LNCaP clone FGC (cell line): ENCODE data around the gene CLEC4C.
"Not testable (repeated sequence)": the region's sequence is repeated elsewhere in the genome, so short reads cannot be mapped to it uniquely, and the experiment has no call there.

Experiments used
- DNase-seq: peaks from one replicate; pipeline ENCODE4 v3.0.0-alpha.2; 2011; ENCODE audit warnings: low read depth
- H3K4me3 ChIP-seq: 2 replicates; pipeline ENCODE4 v1.5.1; 2011; ENCODE audit warnings: mild to moderate bottlenecking, low read depth, low read length, control low read depth
- TF ChIP-seq, protein P1 (sequence below): IDR thresholded peaks from 2 replicates; pipeline ENCODE4 v1.5.1; 2012; ENCODE audit warnings: mild to moderate bottlenecking; ENCODE audit not compliant: control insufficient read depth, insufficient read depth; ENCODE audit errors: extremely low read depth

The CLEC4C gene, protein sequence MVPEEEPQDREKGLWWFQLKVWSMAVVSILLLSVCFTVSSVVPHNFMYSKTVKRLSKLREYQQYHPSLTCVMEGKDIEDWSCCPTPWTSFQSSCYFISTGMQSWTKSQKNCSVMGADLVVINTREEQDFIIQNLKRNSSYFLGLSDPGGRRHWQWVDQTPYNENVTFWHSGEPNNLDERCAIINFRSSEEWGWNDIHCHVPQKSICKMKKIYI

DNA sequence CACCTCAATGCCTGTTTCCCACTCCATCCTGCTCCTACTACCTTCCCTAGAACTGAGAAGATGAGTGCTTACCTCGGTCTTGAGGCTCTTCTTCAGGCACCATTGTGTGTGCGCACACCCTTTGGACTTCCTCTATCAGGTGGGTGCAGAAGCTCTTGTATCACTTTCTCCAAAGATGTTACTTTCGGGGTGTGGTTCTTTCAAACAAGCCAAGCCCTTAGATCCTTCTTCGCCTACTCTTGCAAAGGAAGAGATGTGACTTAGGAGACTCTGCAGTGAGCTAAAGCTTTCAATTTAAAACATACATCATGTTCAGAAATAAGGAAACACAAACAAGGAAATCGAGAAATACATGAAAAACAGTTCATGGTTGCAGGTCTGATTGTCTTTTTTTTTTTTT lies at the start of gene CLEC4C:
CLEC4C (minus strand) TSS at position 130 of the 400 bp plus-strand sequence; CDS start at position 103, 27 bp downstream.
- H3K4me3 ChIP-seq, result no peak within 1 kb of the TSS
- DNase-seq, result no peak
- TF ChIP-seq, protein P1, sequence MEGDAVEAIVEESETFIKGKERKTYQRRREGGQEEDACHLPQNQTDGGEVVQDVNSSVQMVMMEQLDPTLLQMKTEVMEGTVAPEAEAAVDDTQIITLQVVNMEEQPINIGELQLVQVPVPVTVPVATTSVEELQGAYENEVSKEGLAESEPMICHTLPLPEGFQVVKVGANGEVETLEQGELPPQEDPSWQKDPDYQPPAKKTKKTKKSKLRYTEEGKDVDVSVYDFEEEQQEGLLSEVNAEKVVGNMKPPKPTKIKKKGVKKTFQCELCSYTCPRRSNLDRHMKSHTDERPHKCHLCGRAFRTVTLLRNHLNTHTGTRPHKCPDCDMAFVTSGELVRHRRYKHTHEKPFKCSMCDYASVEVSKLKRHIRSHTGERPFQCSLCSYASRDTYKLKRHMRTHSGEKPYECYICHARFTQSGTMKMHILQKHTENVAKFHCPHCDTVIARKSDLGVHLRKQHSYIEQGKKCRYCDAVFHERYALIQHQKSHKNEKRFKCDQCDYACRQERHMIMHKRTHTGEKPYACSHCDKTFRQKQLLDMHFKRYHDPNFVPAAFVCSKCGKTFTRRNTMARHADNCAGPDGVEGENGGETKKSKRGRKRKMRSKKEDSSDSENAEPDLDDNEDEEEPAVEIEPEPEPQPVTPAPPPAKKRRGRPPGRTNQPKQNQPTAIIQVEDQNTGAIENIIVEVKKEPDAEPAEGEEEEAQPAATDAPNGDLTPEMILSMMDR, result no peak

DNA sequence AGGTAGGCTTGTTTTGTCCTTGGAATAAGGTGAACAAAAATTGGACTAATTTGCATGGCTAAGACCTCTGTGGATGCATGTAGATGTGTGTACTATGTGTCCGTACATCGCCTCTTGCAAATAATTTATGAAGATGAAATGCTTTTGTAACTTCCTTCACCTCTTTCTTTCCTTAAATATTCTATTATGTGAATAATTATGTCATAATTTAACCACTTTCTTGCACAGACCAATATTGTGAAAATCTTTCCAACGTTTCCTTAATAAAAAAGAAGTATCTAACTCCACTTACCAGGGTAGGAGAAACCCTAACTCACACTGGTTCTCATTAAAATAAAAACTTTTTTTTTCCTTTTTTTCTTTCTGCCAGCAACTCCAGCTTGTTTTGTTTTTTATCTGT lies 46.0 kb upstream of the CLEC4C start:
- TF ChIP-seq, protein P1, result no peak
- no peak for DNase-seq
- no peak overlapping the region for H3K4me3 ChIP-seq

DNA sequence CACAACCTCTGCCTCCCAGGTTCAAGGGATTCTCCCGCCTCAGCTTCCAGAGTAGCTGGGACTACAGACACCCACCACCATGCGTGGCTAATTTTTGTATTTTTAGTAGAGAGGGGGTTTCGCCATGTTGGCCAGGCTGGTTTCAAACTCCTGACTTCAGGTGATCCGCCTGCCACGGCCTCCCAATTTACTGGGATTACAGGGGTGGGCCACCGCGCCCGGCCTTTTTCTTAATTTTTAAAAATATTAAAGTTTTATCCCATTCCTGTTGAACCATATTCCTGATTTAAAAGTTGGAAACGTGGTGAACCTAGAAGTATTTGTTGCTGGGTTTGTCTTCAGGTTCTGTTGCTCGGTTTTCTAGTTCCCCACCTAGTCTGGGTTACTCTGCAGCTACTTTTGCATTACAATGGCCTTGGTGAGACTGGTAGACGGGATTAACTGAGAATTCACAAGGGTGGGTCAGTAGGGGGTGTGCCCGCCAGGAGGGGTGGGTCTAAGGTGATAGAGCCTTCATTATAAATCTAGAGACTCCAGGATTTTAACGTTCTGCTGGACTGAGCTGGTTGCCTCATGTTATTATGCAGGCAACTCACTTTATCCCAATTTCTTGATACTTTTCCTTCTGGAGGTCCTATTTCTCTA lies 41.8 kb upstream of the CLEC4C start, which contains the start of gene NANOG:
NANOG (plus strand) TSS at position 519 of the 645 bp plus-strand sequence. CDS start 213 bp downstream, outside the sequence.
- DNase-seq, H3K4me3 ChIP-seq: not testable (repeated sequence)

DNA sequence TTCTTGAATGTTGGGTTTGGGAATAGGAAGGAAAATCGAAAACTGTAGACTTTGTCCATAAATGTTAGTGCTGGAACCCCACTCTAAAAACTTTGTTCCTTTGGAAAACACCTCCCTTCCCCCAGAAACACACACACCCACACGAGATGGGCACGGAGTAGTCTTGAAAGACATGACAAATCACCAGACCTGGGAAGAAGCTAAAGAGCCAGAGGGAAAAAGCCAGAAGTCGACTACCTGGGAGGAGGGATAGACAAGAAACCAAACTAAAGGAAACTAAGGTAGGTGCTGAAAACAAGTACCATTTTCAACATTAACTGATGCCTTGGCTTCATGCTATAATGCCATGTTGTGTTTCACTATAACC lies 41.1 kb upstream of the CLEC4C start:
- DNase-seq, result no peak
- H3K4me3 ChIP-seq, result no peak overlapping the region
- TF ChIP-seq, protein P1, result no peak

DNA sequence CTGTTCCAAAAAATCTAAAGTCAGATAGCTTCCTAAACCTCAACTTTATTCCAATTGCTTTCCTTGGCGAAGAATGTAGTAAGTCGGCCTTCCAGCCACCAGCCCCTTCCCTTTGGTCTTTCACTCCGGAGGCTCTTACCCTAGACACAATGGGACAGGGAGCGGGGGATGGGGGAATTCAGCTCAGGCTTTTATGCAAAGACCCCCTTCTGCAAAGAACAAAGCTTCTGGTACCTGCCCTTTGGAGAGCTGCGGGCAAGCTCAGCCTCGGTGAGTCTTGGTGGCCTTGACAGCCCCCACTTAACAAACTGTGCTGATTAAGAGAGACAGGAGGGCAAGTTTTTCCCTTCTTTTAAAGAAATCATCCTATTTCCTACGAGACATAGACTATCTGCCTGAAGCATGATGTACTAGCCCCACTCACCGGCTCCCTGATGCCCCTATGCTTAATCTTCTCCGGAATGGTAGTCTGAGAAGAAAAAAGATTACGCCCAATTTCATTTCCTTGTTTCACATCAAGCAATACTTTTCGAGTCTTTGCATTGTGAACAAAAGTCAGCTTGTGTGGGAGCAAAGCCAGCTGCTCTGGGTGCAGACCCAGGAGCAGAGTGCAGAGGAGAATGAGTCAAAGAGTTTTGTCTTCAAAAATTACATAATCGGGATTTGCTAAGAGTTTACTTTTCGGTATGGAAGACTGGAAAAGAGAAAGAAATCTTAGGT lies 40.6 kb upstream of the CLEC4C start:
- H3K4me3 ChIP-seq, result no peak overlapping the region
- TF ChIP-seq, protein P1, result no peak
- DNase-seq, result no peak

DNA sequence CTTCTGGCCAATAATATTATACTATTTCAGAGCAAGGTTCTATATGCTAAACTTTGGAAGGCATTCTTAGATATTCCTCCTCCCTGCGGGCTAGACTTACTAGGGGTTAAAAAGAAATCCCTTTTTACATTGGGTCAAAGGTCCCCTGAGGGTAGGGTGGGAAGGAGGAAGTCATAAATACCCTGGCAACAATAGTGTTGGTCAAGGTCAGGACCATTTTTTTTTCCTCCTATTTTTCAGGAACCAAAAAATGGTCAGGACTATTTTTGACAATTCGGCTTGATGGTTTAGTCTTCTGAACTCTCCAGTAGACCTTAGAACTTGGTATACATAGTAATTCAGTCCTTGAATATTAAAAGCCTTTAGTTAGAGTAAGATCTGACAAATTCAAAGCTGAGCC lies 37.5 kb upstream of the CLEC4C start:
- H3K4me3 ChIP-seq, result no peak overlapping the region
- TF ChIP-seq, protein P1, result no peak
- no peak for DNase-seq

DNA sequence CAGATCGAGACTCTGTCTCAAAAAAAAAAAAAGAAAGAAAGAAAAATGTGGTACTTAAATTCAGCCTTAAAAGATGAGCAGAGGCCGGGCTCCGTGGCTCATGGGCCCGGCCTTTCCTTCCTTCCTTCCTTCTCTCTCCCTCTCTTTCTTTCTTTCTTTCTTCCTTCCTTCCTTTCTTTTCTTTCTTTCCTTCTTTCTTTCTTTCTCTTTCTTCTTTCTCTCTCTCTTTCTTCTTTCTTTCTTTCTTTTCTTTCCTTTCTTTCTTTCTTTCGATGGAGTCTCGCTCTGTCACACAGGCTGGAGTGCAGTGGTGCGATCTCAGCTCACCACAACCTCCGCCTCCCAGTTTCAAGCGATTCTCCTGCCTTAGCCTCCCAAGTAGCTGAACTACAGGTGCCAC lies 36.3 kb upstream of the CLEC4C start:
- H3K4me3 ChIP-seq, DNase-seq: not testable (repeated sequence)
